Progenitor cell of endocrine pancreas (in vitro differentiated cells): ENCODE measurements around the gene DIP2C. TPM values are rescaled to one million over a fixed set of nuclear protein-coding genes. Genes with fewer than 3 reads are reported as not detected.
"Not testable (repeated sequence)": the region's sequence is repeated elsewhere in the genome, so short reads cannot be mapped to it uniquely, and the experiment has no call there.

Source experiments
- DNase-seq: peaks from one replicate; pipeline ENCODE4 v3.0.0; 2021; ENCODE audit warnings: low spot score; ENCODE audit not compliant: unreplicated experiment
- H3K27ac Mint-ChIP-seq: 2 replicates; pipeline ENCODE4 v1.8.0; 2021; ENCODE audit warnings: mild to moderate bottlenecking, moderate library complexity, mixed read lengths
- H3K27me3 Mint-ChIP-seq: 2 replicates; pipeline ENCODE4 v1.8.0; 2021; ENCODE audit warnings: mixed read lengths
- H3K36me3 Mint-ChIP-seq: 2 replicates; pipeline ENCODE4 v1.8.0; 2022; ENCODE audit warnings: mixed read lengths; ENCODE audit not compliant: insufficient read depth
- H3K4me1 Mint-ChIP-seq: 2 replicates; pipeline ENCODE4 v1.8.0; 2021; ENCODE audit warnings: low read depth, mixed read lengths
- H3K4me3 Mint-ChIP-seq: 2 replicates; pipeline ENCODE4 v1.8.0; 2021; ENCODE audit warnings: low read depth, mild to moderate bottlenecking, moderate library complexity, mixed read lengths
- H3K9me3 Mint-ChIP-seq: 2 replicates; pipeline ENCODE4 v1.8.0; 2021; ENCODE audit warnings: low read depth, mixed read lengths
- total RNA-seq: library from RNA; stranded (reverse); gene quantifications from 2 replicates; pipeline ENCODE4 v1.2.1, GENCODE V29; 2021
- TF ChIP-seq, protein P1 (sequence below): fragments of 200-600 bp; sonication (generic); IDR thresholded peaks from one replicate; pipeline ENCODE4 v1.5.0; 2021; ENCODE audit warnings: antibody characterized with exemption, mild to moderate bottlenecking; ENCODE audit not compliant: unreplicated experiment

DIP2C gene
- total RNA-seq, 1 donor from 2014 or later, result 27.2 TPM

GRCh38 chr10:436911-437665 lies 252.4 kb downstream of the DIP2C start:
- no peak for DNase-seq
- Mint-ChIP-seq H3K4me3 (no peak overlapping the region), H3K9me3 (peaks cover 11% of the 10 kb centered on the region), H3K4me1 (no peaks in the 10 kb centered on the region), H3K27ac (no peak overlapping the region), H3K36me3 (peaks cover 44% of the 10 kb centered on the region), H3K27me3 (no peaks in the 10 kb centered on the region)
- TF ChIP-seq, protein P1, sequence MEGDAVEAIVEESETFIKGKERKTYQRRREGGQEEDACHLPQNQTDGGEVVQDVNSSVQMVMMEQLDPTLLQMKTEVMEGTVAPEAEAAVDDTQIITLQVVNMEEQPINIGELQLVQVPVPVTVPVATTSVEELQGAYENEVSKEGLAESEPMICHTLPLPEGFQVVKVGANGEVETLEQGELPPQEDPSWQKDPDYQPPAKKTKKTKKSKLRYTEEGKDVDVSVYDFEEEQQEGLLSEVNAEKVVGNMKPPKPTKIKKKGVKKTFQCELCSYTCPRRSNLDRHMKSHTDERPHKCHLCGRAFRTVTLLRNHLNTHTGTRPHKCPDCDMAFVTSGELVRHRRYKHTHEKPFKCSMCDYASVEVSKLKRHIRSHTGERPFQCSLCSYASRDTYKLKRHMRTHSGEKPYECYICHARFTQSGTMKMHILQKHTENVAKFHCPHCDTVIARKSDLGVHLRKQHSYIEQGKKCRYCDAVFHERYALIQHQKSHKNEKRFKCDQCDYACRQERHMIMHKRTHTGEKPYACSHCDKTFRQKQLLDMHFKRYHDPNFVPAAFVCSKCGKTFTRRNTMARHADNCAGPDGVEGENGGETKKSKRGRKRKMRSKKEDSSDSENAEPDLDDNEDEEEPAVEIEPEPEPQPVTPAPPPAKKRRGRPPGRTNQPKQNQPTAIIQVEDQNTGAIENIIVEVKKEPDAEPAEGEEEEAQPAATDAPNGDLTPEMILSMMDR, result no peak

- H3K27me3 Mint-ChIP-seq, result no peaks in the 10 kb centered on the region
- no peaks in the 10 kb centered on the region for H3K4me1 Mint-ChIP-seq
- H3K36me3 Mint-ChIP-seq, result peaks cover 51% of the 10 kb centered on the region
- TF ChIP-seq, protein P1, result no peak
- DNase-seq, result no peak
- no peak overlapping the region for H3K27ac Mint-ChIP-seq
- no peak overlapping the region for H3K4me3 Mint-ChIP-seq
- H3K9me3 Mint-ChIP-seq, result peaks cover 17% of the 10 kb centered on the region
Observed at GRCh38 chr10:436013-436697, 253.3 kb downstream of the DIP2C start.

DNA sequence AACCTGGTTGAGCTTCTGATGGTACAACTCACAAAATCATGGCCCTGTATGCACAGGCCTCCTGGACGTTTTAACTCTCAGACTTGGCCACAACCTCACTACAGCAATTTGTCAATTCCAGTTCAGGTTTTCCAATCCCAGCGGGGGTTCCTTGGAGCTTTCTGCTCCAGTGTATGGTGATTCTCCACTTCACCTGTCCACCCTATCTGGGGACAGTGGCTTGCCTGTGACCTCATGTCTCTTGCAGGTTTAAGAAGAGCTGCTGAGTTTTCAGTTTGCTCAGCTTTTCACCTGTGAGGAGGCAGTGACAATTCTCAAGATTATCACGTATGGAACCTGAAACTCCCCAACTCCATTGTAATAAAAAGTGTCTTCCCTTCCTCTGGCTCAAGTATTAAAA lies 254.1 kb downstream of the DIP2C start:
- Mint-ChIP-seq H3K4me1 (no peaks in the 10 kb centered on the region), H3K27me3 (no peaks in the 10 kb centered on the region), H3K36me3 (peaks cover 50% of the 10 kb centered on the region), H3K4me3 (no peak overlapping the region), H3K9me3 (peaks cover 17% of the 10 kb centered on the region), H3K27ac (no peak overlapping the region)
- no peak for DNase-seq
- TF ChIP-seq, protein P1, result no peak

- Mint-ChIP-seq H3K4me3 (no peak overlapping the region), H3K27me3 (no peaks in the 10 kb centered on the region), H3K4me1 (no peaks in the 10 kb centered on the region), H3K27ac (no peak overlapping the region), H3K36me3 (peaks cover 30% of the 10 kb centered on the region), H3K9me3 (peaks cover 11% of the 10 kb centered on the region)
- DNase-seq, result no peak
- TF ChIP-seq, protein P1, result no peak
Observed at GRCh38 chr10:429696-430095, 259.8 kb downstream of the DIP2C start.

- DNase-seq, result no peak
- Mint-ChIP-seq H3K9me3 (peaks cover 11% of the 10 kb centered on the region), H3K36me3 (peaks cover 21% of the 10 kb centered on the region), H3K4me3 (no peak overlapping the region), H3K4me1 (no peaks in the 10 kb centered on the region), H3K27ac (peak overlapping the region; percentile 29), H3K27me3 (no peaks in the 10 kb centered on the region)
- TF ChIP-seq, protein P1, result no peak
Observed at GRCh38 chr10:427761-428519, 261.5 kb downstream of the DIP2C start.

- not testable (repeated sequence) for DNase-seq, H3K4me3 Mint-ChIP-seq, H3K27ac Mint-ChIP-seq, H3K27me3 Mint-ChIP-seq, H3K9me3 Mint-ChIP-seq, H3K4me1 Mint-ChIP-seq
- peaks cover 13% of the 10 kb centered on the region for H3K36me3 Mint-ChIP-seq
Observed at GRCh38 chr10:425365-425764, 264.1 kb downstream of the DIP2C start.

GRCh38 chr10:424724-425123 lies 264.7 kb downstream of the DIP2C start:
- H3K36me3 Mint-ChIP-seq, result peaks cover 17% of the 10 kb centered on the region
- not testable (repeated sequence) for H3K4me3 Mint-ChIP-seq, H3K27me3 Mint-ChIP-seq, H3K27ac Mint-ChIP-seq, H3K4me1 Mint-ChIP-seq, H3K9me3 Mint-ChIP-seq, DNase-seq
